Effector CD8-positive, alpha-beta T cell (primary cell): ENCODE results near the gene SLC6A17.

Source experiments
- DNase-seq: peaks from one replicate; lab custom pipeline; 2025; lab: John Stamatoyannopoulos, UW

SLC6A17 gene

DNA sequence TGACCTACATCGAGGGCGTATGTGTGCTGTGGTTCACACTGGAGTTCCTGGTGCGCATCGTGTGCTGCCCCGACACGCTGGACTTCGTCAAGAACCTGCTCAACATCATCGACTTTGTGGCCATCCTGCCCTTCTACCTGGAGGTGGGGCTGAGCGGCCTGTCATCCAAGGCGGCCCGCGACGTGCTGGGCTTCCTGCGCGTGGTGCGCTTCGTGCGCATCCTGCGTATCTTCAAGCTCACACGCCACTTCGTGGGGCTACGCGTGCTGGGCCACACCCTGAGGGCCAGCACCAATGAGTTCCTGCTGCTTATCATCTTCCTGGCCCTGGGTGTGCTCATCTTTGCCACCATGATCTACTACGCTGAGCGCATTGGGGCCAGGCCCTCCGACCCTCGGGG, 72.8 kb downstream of the SLC6A17 start:
- no peak for DNase-seq

- DNase-seq, result no peak
Observed at GRCh38 chr1:110223581-110223980, 73.3 kb downstream of the SLC6A17 start.

DNA sequence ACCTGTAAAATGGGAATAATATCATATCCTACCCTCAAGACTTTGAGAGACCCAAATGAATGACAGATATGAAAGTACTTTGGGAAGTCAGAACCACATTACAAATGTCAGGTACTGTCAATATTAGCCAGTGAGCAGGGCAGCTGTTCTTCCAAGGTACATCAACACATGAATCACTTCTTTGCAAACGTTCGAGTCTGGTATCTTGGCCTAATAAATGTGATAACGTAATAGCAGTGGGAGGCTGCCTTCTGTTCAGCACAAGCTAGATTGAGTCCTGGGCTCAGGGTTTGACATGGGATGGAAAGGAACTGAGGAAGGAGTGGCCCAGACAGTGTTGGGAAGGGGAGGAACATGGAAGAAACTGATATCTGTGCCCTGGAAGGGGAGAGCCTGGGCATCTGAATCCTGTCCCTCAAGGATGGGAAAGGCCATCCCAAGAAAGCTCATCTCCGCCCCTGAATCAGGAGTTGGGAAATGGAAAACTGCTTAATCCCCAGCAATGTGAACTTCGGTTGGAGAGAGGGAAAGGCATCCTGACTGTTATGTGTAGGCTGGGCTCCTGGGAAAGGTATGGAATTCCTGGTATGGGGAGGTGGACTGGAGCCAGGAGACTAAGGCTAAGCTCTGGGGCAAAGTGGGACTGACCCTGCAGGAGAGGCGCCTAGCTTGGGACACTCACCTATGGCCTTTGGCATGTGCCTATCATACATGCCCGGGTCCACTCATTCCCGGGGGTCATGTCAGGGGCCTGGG, 74.1 kb downstream of the SLC6A17 start:
- DNase-seq, result no peak

- no peak for DNase-seq
Observed at GRCh38 chr1:110225212-110225611, 74.9 kb downstream of the SLC6A17 start.

- DNase-seq, result no peak
Observed at GRCh38 chr1:110225756-110226404, 75.6 kb downstream of the SLC6A17 start.

GRCh38 chr1:110227774-110228173, 77.5 kb downstream of the SLC6A17 start:
- no peak for DNase-seq

DNA sequence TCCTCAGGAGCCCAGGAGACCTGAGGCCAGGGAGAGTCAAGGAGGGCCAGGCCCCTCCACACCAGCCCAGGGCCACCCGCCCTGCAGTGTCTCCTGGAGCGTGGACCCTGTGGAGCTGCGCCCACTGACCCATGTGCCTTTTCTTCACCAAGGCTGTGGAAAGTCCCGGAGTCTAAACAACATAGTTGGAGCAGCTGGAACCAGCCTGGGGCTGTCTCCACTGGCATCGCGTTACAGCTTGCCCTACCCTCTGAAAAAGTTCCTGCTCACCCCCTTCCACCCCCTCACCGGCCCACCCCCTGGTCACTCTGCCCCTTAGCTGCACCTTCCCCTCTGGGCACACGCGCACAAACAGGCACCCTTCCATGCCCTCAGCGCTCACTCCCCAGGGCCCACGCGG, 78.1 kb downstream of the SLC6A17 start:
- DNase-seq, result no peak

DNA sequence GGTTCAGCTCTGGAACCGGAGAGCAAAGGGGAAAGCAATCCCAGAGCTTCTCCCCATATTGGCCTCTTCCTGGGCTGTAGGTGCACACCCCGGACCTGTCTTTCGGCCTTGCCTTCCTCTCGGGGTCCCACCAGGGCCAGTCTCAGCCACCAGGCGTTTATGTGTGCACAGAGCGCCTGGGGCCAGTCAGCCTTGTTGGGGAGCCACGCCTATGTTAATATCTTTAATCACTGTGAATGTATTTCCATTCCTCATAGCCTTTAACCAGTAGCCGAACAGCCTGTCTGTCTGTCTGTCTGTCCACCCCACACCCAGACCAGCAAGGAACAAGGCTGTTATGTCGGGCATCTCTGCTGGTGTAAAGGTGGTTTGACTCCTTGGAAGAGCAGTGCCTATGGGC, 78.6 kb downstream of the SLC6A17 start:
- DNase-seq, result no peak

GRCh38 chr1:110229348-110230001, 79.2 kb downstream of the SLC6A17 start:
- DNase-seq, result no peak

DNA sequence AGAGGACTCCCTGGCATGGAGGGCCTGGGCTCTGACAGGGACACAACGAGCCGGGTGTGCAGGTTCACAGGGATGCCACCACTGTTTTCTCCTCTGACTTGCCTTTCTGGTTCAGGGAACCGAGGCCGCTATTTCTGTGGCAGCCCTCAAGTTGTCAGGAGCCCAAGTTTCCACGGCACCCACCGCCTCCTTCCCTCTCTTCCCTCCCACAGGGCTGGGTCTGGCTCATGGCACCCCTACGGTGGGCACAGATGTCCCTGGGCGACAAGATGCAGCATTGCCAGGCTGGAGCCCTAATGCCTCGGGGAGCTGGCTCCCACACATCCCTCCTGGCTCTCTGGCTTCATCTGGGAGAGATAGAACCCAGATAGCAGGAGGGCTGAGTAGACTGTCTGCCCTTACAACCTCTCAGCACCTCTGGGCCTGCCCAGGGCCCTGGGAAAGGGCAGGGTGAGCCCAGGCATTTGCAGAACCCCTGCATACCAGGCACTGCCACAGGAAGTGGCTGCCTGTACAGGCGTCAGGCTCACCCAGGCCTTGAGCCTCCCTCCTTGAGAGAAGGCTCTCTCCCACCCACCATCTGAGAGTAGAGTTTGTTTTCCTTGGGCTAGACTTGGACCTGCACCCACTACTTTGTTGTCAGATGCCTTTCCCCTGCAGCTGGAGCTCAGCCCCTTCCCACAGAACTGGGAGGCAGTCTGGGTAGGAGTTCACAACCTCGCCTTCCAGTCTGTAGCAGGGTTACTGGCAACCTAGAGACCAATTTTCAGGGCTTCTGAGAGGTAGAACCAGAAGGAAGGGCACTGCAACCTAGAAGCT, 80.3 kb downstream of the SLC6A17 start:
- DNase-seq, result no peak

GRCh38 chr1:110233861-110234260, 83.6 kb downstream of the SLC6A17 start:
- DNase-seq, result no peak

GRCh38 chr1:110234691-110235090, 84.4 kb downstream of the SLC6A17 start:
- no peak for DNase-seq

DNA sequence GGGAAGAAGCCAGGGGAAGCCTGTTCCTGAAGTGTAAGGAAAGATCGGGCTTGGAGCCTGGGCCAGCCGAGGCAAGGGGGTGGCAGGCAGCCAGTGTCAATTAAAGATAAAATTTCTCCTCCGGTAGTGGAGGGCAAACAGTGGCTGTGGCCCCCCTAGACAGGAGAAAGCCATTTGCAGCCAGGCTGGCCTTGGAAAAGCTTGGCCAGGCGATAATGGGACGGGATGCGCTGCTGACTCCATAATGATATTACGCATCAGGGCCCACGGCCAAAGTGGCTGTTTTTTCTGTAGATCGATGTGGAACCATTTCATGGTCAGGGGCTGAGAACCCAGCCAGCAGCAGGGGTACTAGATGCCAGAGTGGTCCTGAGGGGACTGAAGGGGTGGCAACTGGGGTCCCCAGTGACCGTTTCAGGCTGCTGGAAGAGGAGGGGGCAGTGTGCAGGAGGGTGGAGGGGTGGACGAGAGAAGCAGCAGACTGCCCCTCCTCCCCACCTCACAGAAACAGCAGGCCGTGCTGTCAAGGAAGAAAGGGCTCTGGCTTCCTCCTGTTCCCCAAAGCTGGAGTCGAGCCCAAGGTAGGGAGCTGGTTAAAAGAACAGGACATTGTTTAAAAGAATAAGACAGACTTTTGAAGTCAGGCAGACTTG, 85.0 kb downstream of the SLC6A17 start:
- DNase-seq, result no peak

GRCh38 chr1:110235834-110236682, 85.8 kb downstream of the SLC6A17 start:
- no peak for DNase-seq

DNA sequence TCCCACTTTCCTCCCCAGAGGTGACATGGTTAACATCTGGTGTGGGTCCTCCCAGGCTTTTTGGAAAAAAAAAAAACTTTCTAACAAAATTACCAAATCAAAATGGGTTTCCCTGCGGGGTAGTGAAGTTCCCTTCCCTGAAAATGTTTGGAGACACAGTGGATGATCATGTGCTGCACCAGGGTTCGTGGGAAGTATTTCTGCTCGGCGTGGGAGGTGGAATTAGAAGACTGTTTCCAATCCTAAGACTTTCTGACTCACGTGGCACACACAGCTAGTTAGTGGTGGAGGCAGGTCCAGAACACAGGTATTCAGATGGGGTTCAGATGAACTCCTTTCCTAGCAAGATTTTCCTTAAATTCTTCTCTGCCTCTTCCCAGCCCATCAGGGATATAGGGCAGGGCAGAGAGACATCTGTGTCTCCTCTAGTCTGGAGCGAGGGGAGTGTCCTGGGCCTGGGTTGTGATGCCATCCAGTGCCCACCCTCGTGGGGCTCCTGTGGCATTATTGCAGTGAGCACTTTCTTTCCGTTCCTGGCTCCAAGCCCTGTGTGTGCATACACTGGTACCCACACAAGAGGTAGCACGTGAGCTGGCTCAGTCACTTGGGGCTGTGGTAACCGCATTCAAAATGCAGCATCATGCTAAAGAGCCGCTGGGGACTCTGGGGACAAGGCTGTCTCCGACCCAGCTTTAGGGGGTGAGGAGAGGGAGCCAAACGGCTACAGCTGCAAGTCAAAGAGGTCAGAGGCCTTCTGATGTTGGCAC, 87.3 kb downstream of the SLC6A17 start:
- no peak for DNase-seq

GRCh38 chr1:110239441-110240430, 89.4 kb downstream of the SLC6A17 start:
- no peak for DNase-seq

GRCh38 chr1:110240476-110241210, 90.3 kb downstream of the SLC6A17 start:
- DNase-seq, result no peak

GRCh38 chr1:110241516-110241915, 91.2 kb downstream of the SLC6A17 start:
- DNase-seq, result no peak
